KMS-11 (cell line): Measurements from ENCODE around the gene CSRP3.

ENCODE experiments used
- H2AFZ ChIP-seq: fragments of 200-600 bp; sonication (generic); 2 replicates; pipeline ENCODE4 v1.6.1; 2016; ENCODE audit warnings: antibody characterized with exemption, mixed run types, low read depth
- H3K27ac ChIP-seq: fragments of 200-600 bp; sonication (generic); 2 replicates; pipeline ENCODE4 v1.6.1; 2016; ENCODE audit warnings: mild to moderate bottlenecking, mixed run types
- H3K27me3 ChIP-seq: fragments of 200-600 bp; sonication (generic); 2 replicates; pipeline ENCODE4 v1.6.1; 2017; ENCODE audit warnings: mild to moderate bottlenecking, low read depth, mixed run types, moderate library complexity; ENCODE audit not compliant: insufficient read depth
- H3K36me3 ChIP-seq: fragments of 200-600 bp; sonication (generic); 2 replicates; pipeline ENCODE4 v1.6.1; 2017; ENCODE audit warnings: mild to moderate bottlenecking, mixed run types; ENCODE audit not compliant: insufficient read depth
- H3K4me1 ChIP-seq: fragments of 200-600 bp; sonication (generic); 2 replicates; pipeline ENCODE4 v1.6.1; 2016; ENCODE audit warnings: mild to moderate bottlenecking, low read depth, mixed run types; ENCODE audit not compliant: poor library complexity, severe bottlenecking
- H3K4me2 ChIP-seq: fragments of 200-600 bp; sonication (generic); 2 replicates; pipeline ENCODE4 v1.7.0; 2016; ENCODE audit warnings: mild to moderate bottlenecking, mixed run types
- H3K4me3 ChIP-seq: fragments of 200-600 bp; sonication (generic); IDR thresholded peaks from 2 replicates; pipeline ENCODE4 v1.6.1; 2017; ENCODE audit warnings: low read depth, low read length, mixed read lengths; ENCODE audit not compliant: insufficient read depth
- H3K79me2 ChIP-seq: fragments of 200-600 bp; sonication (generic); 2 replicates; pipeline ENCODE4 v1.6.1; 2016; ENCODE audit warnings: low read depth, mixed run types; ENCODE audit not compliant: insufficient read depth
- H3K9ac ChIP-seq: fragments of 200-600 bp; sonication (generic); 2 replicates; pipeline ENCODE4 v1.6.1; 2016; ENCODE audit warnings: mild to moderate bottlenecking, mixed run types
- H4K20me1 ChIP-seq: fragments of 200-600 bp; sonication (generic); 2 replicates; pipeline ENCODE4 v1.6.1; 2016; ENCODE audit warnings: mild to moderate bottlenecking, mixed run types; ENCODE audit not compliant: insufficient read depth
- TF ChIP-seq, protein P1 (sequence below): fragments of 200-600 bp; sonication (generic); conservative IDR thresholded peaks from 2 replicates; pipeline ENCODE4 v1.6.1; 2017; ENCODE audit warnings: low read depth, mild to moderate bottlenecking, antibody characterized with exemption, low read length, moderate library complexity, mixed read lengths

CSRP3 gene

DNA sequence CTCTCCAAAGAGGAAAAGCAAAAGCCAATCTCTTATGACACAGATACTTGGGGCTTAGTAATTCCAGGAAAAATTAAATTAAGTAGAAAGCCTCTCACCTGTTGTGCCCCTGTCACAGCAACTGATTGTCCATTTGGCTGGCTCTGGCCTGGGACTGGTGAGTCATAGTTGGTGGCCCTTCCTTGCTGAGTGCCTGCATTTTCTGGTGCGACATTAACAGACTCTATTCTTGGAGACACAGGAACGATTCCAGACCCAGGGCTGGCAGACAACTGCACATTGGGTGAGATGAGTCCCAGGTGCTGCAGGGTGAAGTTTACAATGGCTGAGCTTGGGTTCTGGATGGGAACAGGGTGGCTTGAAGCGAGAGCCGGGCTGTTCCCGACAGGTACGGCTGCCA, 23.3 kb upstream of the CSRP3 start:
- Histone ChIP-seq H3K4me3 (no peak overlapping the region), H3K27ac (no peak overlapping the region)

DNA sequence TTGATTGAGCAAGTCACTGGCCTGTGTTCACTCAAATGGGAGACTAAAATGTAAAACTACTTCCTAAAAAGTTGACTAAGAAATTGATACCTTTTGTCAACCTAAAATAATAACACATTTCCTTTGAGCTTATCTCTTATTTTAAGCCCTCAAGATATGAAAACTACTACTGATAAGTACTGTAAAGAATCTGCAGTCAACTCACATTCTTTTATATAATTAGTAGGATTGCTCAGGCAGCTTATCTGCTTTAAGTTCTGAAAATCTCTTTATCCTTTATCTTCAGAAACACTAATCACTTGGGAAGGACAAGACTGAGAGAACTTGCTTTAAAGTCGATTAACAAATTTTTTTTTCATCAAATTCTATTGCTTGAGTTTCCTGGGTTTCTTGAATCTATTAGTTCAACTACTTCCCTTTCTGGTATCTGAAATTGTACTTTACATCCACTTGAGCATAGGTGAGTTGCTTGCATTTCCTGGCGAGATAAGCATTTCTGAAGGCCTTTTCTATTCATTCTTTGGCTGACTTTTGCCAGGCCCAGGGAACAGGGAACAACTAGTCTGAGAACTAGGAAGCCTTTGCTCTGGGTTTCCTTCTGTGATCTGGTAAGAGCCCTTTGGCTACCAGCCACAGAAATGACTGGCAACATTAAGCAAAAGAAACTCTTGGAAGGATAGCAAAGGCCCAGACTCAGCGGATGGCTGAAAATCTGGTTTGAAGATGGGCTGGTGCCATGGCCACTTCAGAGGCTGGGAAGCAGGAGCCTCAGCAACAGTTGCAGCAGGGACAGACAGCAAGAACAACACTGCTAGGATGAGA, 19.3 kb upstream of the CSRP3 start:
- Histone ChIP-seq H3K9ac (no peak overlapping the region), H3K4me3 (no peak overlapping the region), H2AFZ (no peak overlapping the region), H3K4me1 (peaks cover under 1% of the 10 kb centered on the region), H3K27me3 (no peaks in the 10 kb centered on the region), H4K20me1 (no peaks in the 10 kb centered on the region), H3K36me3 (no peaks in the 10 kb centered on the region), H3K79me2 (no peaks in the 10 kb centered on the region), H3K27ac (no peak overlapping the region), H3K4me2 (no peak overlapping the region)
- TF ChIP-seq, protein P1, sequence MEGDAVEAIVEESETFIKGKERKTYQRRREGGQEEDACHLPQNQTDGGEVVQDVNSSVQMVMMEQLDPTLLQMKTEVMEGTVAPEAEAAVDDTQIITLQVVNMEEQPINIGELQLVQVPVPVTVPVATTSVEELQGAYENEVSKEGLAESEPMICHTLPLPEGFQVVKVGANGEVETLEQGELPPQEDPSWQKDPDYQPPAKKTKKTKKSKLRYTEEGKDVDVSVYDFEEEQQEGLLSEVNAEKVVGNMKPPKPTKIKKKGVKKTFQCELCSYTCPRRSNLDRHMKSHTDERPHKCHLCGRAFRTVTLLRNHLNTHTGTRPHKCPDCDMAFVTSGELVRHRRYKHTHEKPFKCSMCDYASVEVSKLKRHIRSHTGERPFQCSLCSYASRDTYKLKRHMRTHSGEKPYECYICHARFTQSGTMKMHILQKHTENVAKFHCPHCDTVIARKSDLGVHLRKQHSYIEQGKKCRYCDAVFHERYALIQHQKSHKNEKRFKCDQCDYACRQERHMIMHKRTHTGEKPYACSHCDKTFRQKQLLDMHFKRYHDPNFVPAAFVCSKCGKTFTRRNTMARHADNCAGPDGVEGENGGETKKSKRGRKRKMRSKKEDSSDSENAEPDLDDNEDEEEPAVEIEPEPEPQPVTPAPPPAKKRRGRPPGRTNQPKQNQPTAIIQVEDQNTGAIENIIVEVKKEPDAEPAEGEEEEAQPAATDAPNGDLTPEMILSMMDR: no peak

More for the DNA sequence above, 23.3 kb upstream of the CSRP3 start:
- H3K9ac ChIP-seq: no peak overlapping the region
- TF ChIP-seq, protein P1: no peak
- no peaks in the 10 kb centered on the region for H3K36me3 ChIP-seq
- no peaks in the 10 kb centered on the region for H3K79me2 ChIP-seq
- H2AFZ ChIP-seq: no peak overlapping the region
- no peaks in the 10 kb centered on the region for H4K20me1 ChIP-seq
- H3K27me3 ChIP-seq: no peaks in the 10 kb centered on the region
- no peak overlapping the region for H3K4me2 ChIP-seq
- H3K4me1 ChIP-seq: no peaks in the 10 kb centered on the region

DNA sequence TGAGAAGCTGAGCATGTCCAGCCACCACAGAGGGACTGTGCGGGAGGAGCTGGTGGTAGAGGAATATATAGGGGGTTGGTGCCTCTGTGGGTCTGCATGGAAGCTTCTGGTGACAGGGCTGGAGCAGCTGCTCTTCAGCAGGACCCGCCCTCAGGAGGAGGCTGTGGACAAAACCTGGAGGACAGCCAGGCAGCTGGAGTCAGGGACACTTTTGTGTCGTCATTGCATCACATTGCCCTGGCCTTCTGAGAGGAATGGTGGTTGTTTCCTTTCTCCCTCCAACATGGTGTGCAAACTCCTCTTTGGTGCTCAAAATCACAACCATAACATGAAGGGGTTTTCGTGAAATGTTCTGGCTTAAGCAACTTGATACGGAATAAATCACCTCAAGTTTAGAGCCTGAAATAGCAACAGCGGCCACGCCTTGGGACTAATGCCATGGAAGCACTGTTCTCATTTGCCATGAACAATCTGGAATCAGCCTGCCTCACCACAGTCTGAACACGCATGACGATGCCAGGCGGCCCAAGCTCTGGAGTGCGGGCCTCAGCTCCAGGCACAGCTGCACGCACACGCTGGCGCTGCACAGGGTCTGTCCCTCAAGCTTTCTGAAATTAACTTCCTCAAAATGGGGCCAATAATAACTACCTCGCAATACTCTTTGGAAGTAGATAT, 17.1 kb upstream of the CSRP3 start:
- H3K79me2 ChIP-seq: no peaks in the 10 kb centered on the region
- H3K4me3 ChIP-seq: no peak overlapping the region
- H3K27me3 ChIP-seq: no peaks in the 10 kb centered on the region
- H3K9ac ChIP-seq: no peak overlapping the region
- no peaks in the 10 kb centered on the region for H4K20me1 ChIP-seq
- H3K4me2 ChIP-seq: no peak overlapping the region
- peaks cover 6% of the 10 kb centered on the region for H3K4me1 ChIP-seq
- no peak overlapping the region for H3K27ac ChIP-seq
- TF ChIP-seq, protein P1: no peak
- H2AFZ ChIP-seq: no peak overlapping the region
- no peaks in the 10 kb centered on the region for H3K36me3 ChIP-seq

DNA sequence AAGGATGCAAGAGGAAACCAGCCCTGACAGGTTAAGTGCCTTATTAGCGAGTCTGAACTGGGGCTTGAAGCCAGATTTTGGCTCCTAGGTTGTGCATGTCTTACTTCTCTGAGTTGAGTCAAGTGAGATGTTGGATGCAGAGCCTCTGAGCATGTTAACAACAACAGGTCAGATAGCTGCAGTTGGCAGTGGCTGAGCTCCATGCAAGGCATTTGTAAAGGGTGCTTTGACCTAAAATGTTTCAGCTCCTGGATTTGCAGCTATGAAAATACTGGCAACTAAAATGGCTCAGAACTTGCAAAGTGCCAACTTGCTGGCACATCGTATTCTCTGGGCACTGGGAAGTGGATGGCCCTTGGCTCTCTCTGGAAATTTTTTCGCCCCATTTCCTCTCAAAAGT, 16.4 kb upstream of the CSRP3 start:
- Histone ChIP-seq H4K20me1 (no peaks in the 10 kb centered on the region), H3K79me2 (no peaks in the 10 kb centered on the region), H3K4me3 (no peak overlapping the region), H3K27ac (no peak overlapping the region), H3K36me3 (no peaks in the 10 kb centered on the region), H3K4me2 (no peak overlapping the region), H3K4me1 (peaks cover 6% of the 10 kb centered on the region), H3K9ac (no peak overlapping the region), H3K27me3 (no peaks in the 10 kb centered on the region), H2AFZ (no peak overlapping the region)
- TF ChIP-seq, protein P1: no peak
